ENCODE data around the gene RALGPS1.

Gene RALGPS1

GRCh38 chr9:127123064-127123890 lies 208.7 kb downstream of the RALGPS1 start:
- DNase-seq (ENCODE audit: low read depth), result no peak

GRCh38 chr9:127124111-127124531 lies 209.5 kb downstream of the RALGPS1 start:
- no peak for DNase-seq (ENCODE audit: low read depth)

GRCh38 chr9:127124792-127125191 lies 210.2 kb downstream of the RALGPS1 start:
- DNase-seq (ENCODE audit: low read depth), result no peak

GRCh38 chr9:127126971-127127370 lies 212.4 kb downstream of the RALGPS1 start:
- no peak for DNase-seq (ENCODE audit: low read depth)

DNA sequence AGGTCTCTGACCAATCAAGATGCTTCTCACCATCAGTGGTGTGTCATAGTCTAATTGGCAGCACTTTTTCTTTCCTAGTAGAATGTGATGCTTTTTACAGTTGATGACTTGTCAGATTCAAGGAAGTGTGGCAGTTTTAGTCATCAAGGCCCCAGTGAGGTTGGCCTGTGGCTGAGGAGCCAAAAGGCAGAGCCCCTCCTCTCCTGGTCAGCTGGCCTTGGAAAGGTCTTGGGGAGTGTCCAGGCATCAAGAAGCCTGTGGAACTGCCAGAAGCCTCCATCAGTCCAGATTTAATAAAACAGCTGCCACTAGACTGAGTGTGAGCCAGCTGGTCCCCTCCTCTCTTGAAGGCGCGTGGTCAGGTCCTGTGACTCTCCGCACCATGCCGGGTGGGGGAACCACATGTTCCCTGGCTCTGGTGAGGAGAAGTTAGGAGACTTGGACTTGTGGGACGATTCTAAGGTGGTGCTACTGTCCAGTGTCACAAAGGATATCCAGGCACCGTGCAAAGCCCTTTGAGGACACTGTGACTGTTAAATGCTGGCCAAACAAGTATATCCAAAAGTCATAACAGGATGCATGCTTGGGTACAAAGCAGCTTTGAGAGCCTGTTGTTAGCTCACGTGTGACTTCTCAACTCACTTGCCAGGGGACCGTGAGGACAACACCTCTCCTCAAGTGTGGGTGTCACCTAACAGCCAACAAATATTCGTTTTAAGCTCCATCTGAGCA lies 213.9 kb downstream of the RALGPS1 start:
- DNase-seq (ENCODE audit: low read depth), result no peak

- DNase-seq (ENCODE audit: low read depth), result no peak
Observed at GRCh38 chr9:127129073-127129717, 214.6 kb downstream of the RALGPS1 start.

GRCh38 chr9:127129718-127130085 lies 215.1 kb downstream of the RALGPS1 start:
- no peak for DNase-seq (ENCODE audit: low read depth)

DNA sequence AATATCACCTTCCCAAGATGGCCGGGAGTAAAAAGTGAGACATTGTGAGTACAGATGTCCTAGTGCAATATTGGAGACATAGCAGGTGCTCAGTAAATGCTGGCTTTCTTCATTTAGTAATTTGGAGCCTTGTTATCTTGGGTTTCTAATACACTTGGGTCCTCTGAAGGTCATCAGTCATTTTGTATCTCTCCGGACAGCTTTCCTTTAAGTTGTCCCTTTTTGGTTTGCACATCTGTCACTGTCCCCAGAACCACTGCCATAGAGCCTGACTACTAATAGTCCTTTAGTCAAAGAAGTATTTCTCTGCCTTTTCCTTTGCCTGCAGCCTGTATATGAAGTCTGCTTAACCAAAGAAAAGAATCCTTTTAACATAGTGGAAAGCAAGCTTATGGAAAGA lies 215.7 kb downstream of the RALGPS1 start:
- no peak for DNase-seq (ENCODE audit: low read depth)

- DNase-seq (ENCODE audit: low read depth), result no peak
Observed at GRCh38 chr9:127130661-127131538, 216.3 kb downstream of the RALGPS1 start.

- DNase-seq (ENCODE audit: low read depth), result no peak
Observed at GRCh38 chr9:127131871-127132270, 217.3 kb downstream of the RALGPS1 start.

GRCh38 chr9:127132375-127132774 lies 217.8 kb downstream of the RALGPS1 start:
- no peak for DNase-seq (ENCODE audit: low read depth)

GRCh38 chr9:127132921-127133647 lies 218.5 kb downstream of the RALGPS1 start:
- no peak for DNase-seq (ENCODE audit: low read depth)

- no peak for DNase-seq (ENCODE audit: low read depth)
Observed at GRCh38 chr9:127133739-127134167, 219.2 kb downstream of the RALGPS1 start.

DNA sequence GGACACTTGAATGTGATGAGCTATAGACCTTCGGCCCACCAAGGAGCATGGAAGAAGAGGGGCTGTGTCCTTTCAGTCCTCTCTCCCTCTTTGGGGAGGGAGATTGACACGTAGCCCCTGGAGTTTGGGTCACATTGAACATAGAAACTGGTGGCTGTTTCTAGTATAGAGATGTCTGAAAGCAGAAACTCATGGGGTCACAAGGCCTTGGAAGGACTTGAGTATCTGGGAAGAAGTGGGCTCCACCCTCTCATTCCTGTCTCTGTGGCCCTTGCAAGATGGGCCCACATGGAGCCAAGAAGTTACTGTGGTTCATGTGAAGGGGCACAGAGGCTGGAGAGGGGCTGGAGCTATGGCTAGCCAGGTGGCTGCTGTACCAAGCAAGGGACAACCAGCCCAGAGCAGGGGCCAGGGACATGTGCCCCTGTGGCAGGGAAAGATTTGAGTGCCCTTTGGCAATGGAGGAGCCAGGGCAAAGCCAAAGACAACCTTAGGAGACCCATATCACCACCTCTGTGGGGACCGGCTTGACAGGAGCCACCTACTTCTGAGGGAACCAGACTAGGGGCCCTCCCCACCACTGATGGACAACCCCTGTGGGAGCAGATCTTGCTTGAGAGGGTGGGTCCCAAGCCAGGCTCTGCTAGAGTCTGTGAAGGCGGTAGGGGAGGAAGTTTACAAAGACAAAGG lies 220.6 kb downstream of the RALGPS1 start:
- DNase-seq (ENCODE audit: low read depth), result no peak

DNA sequence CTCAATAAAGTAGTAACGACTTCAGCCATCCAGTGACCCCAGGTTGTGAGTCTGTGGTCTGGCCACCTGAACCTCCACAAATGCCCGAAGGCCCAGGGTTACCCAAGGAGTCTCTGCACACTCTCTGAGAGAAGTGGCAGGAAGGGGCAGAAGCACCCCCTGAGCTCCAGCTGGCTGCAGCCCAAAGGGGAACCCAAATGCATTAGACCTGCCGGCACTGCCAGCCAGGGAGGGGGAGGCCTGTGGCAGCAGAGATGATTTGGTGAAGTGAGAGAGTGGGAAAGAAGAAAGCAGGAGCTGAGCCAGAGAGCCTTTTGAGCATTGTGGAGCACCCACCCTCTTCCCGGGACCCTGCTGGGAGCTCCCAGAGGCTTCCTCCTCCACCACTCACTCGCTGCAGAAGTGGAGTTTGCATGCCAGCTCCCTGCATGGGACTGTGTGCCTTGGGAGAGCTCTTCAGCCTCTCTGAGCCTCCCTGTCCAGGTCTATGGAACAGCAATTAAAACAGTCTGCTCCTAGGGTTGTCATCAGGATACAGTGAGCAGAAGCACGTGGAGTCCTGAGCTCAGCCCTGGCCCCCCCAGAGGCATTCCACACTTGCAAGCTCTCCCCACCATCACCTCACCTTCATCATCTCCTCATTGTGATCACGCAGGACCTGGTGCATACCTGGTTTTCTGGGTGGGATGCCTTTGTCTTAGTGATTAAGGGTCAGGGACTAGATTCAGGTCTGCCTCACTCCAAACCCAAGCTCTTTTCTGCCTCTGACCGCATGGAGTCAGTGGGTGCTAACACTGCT lies 221.7 kb downstream of the RALGPS1 start:
- no peak for DNase-seq (ENCODE audit: low read depth)

- no peak for DNase-seq (ENCODE audit: low read depth)
Observed at GRCh38 chr9:127136880-127137639, 222.5 kb downstream of the RALGPS1 start.

GRCh38 chr9:127137640-127138360 lies 223.2 kb downstream of the RALGPS1 start:
- DNase-seq (ENCODE audit: low read depth), result no peak

DNA sequence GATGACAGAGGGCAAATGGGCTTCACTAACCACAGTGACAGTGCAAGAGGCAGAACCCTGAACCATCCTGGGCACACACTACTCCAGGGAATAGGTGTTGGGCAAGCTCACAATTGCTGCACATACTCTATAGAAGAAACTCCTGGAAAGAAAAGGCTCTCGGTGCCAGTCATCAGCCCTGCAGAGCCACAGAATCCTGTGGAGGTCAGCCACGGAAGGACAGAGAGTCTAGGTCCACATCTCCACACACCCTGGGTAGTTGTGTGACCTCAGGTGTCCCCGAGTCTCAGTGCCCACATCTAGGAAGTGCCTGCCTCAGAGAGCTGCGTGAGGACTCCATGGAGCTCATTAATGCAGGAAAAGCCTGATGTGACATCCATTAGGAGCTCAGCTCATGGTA lies 223.9 kb downstream of the RALGPS1 start:
- DNase-seq (ENCODE audit: low read depth), result no peak

Data from activated T-cell treated with anti-CD3 and anti-CD28 coated beads for 24 hours (primary cell).